HepG2 (cell line): Measurements from ENCODE around the gene MTCH2. TPM values are rescaled to one million over a fixed set of nuclear protein-coding genes. Genes with fewer than 3 reads are reported as not detected.

ENCODE experiments used
- CHD2 ChIP-seq: IDR thresholded peaks from 2 replicates; pipeline ENCODE4 v1.6.1; 2011; ENCODE audit warnings: low read depth, low read length, improper control_type of control experiment
- CHD4 ChIP-seq: fragments of 200-600 bp; sonication (generic); IDR thresholded peaks from 2 replicates; pipeline ENCODE4 v1.7.0; 2017; ENCODE audit warnings: mild to moderate bottlenecking, low read length, borderline replicate concordance
- E2F5 ChIP-seq: sonication (generic); formaldehyde crosslinking; conservative IDR thresholded peaks from 2 replicates; pipeline ENCODE4 v1.4.0; 2020; ENCODE audit warnings: missing genetic modification reagents
- GMEB2 ChIP-seq: IDR thresholded peaks from 2 replicates; pipeline ENCODE4 v1.6.1; 2016; ENCODE audit warnings: missing biosample characterization, missing genetic modification reagents, low read depth
- GPBP1L1 ChIP-seq: sonication (generic); formaldehyde crosslinking; IDR thresholded peaks from 2 replicates; pipeline ENCODE4 v1.5.0; 2020; ENCODE audit warnings: mild to moderate bottlenecking, missing genetic modification reagents
- KDM5B ChIP-seq: sonication (generic); formaldehyde crosslinking; IDR thresholded peaks from 2 replicates; pipeline ENCODE4 v1.4.0; 2020; ENCODE audit warnings: missing genetic modification reagents, mild to moderate bottlenecking, borderline replicate concordance
- MBNL3 ChIP-seq: fragments of 250-450 bp; sonication (Bioruptor Pico); conservative IDR thresholded peaks from 2 replicates; pipeline ENCODE4 v1.8.0; 2022; ENCODE audit warnings: mild to moderate bottlenecking, inconsistent platforms
- MED8 ChIP-seq: sonication (generic); formaldehyde crosslinking; IDR thresholded peaks from 2 replicates; pipeline ENCODE4 v1.8.1; 2023; ENCODE audit warnings: mild to moderate bottlenecking, missing genetic modification reagents; ENCODE audit not compliant: insufficient replicate concordance
- MYC ChIP-seq: sonication (generic); formaldehyde crosslinking; IDR thresholded peaks from 2 replicates; pipeline ENCODE4 v1.9.0; 2021; ENCODE audit warnings: missing genetic modification reagents, borderline replicate concordance
- NKX3-1 ChIP-seq: sonication (generic); formaldehyde crosslinking; IDR thresholded peaks from 2 replicates; pipeline ENCODE4 v1.5.0; 2020; ENCODE audit warnings: missing genetic modification reagents
- PRPF4 ChIP-seq: fragments of 200-400 bp; formaldehyde crosslinking; IDR thresholded peaks from 2 replicates; pipeline ENCODE4 v1.6.1; 2016; ENCODE audit warnings: low read length, low read depth; ENCODE audit not compliant: poor library complexity, severe bottlenecking
- RXRA ChIP-seq: sonication (generic); formaldehyde crosslinking; IDR thresholded peaks from 2 replicates; pipeline ENCODE4 v1.5.1; 2020; ENCODE audit warnings: missing genetic modification reagents
- ZFX ChIP-seq: sonication (generic); formaldehyde crosslinking; IDR thresholded peaks from 2 replicates; pipeline ENCODE4 v1.4.0; 2020; ENCODE audit warnings: mild to moderate bottlenecking, low read depth, missing genetic modification reagents, moderate library complexity
- ZKSCAN8 ChIP-seq: IDR thresholded peaks from 2 replicates; pipeline ENCODE4 v1.6.1; 2016; ENCODE audit warnings: borderline replicate concordance, missing genetic modification reagents, missing compliant biosample characterization
- ZMYM2 ChIP-seq: sonication (generic); formaldehyde crosslinking; IDR thresholded peaks from 2 replicates; pipeline ENCODE4 v1.8.0; 2022; ENCODE audit warnings: mild to moderate bottlenecking, missing genetic modification reagents
- ZNF121 ChIP-seq: sonication (generic); formaldehyde crosslinking; IDR thresholded peaks from 2 replicates; pipeline ENCODE4 v1.5.0; 2020; ENCODE audit warnings: mild to moderate bottlenecking, missing genetic modification reagents
- ZNF343 ChIP-seq: sonication (generic); formaldehyde crosslinking; IDR thresholded peaks from 2 replicates; pipeline ENCODE4 v1.4.0; 2020; ENCODE audit warnings: mild to moderate bottlenecking, missing genetic modification reagents
- ZNF382 ChIP-seq: sonication (generic); formaldehyde crosslinking; IDR thresholded peaks from 2 replicates; pipeline ENCODE4 v1.5.0; 2020; ENCODE audit warnings: missing genetic modification reagents, mild to moderate bottlenecking, borderline replicate concordance
- ZNF383 ChIP-seq: sonication (generic); formaldehyde crosslinking; IDR thresholded peaks from 2 replicates; pipeline ENCODE4 v1.4.0; 2020; ENCODE audit warnings: missing genetic modification reagents, mild to moderate bottlenecking, borderline replicate concordance
- ZNF512B ChIP-seq: sonication (generic); formaldehyde crosslinking; IDR thresholded peaks from 2 replicates; pipeline ENCODE4 v1.5.1; 2020; ENCODE audit warnings: missing genetic modification reagents, mild to moderate bottlenecking, borderline replicate concordance
- ZNF772 ChIP-seq: sonication (generic); formaldehyde crosslinking; IDR thresholded peaks from 2 replicates; pipeline ENCODE4 v1.5.0; 2020; ENCODE audit warnings: mild to moderate bottlenecking, missing genetic modification reagents
- polyA plus RNA-seq, 8 experiments: library from polyadenylated mRNA; depleted of rRNA in 3 of 8; stranded (reverse) in 7 of 8; unstranded in 1 of 8; fragments of >200 nt; fragmentation: Illumina TruSeq in 4 of 8; extraction: Trizol in 4 of 8; gene quantifications; 2 replicates each; pipeline versions ENCODE4 v1.2.1 to v1.2.3, GENCODE V29; 2011 to 2016; ENCODE audit warnings: low read depth in 4 of 8, missing spikeins in 1 of 8, mixed read lengths in 1 of 8; ENCODE audit not compliant: insufficient read depth in 1 of 8
- total RNA-seq, 5 experiments: library from RNA; depleted of rRNA; stranded (reverse); fragments of >200 nt; fragmentation: Illumina TruSeq; extraction: Trizol; gene quantifications; 2 replicates each; pipeline ENCODE4 v1.2.3, GENCODE V29; 2016; ENCODE audit warnings: low read depth in 1 of 5

The MTCH2 gene
- total and polyA plus RNA-seq, 2 of the 13 experiments (the other 11 are each of a cell fraction or from before 2014, with no cell fraction given), result 112 to 272 TPM

GRCh38 chr11:47587723-47588326, 54.5 kb downstream of the MTCH2 start (continued):
- TF ChIP-seq GPBP1L1 (CRISPR knock-in tag), result no peak
- TF ChIP-seq MBNL3 (CRISPR knock-in tag), result no peak
- no peak for TF ChIP-seq NKX3-1
- TF ChIP-seq KDM5B (CRISPR knock-in tag), result peak; percentile 60; the same call in 1 of the 2 replicates
- TF ChIP-seq ZNF772 (CRISPR knock-in tag), result no peak
- no peak for TF ChIP-seq ZMYM2 (CRISPR knock-in tag)
- no peak for TF ChIP-seq ZNF382 (CRISPR knock-in tag)
- no peak for TF ChIP-seq PRPF4
- TF ChIP-seq MYC (CRISPR knock-in tag), result peak; percentile 77; the same call in 1 of the 2 replicates
- TF ChIP-seq E2F5 (CRISPR knock-in tag), result no peak
- no peak for TF ChIP-seq MED8 (CRISPR knock-in tag)
- TF ChIP-seq CHD4, result no peak
- peak; percentile 70 for TF ChIP-seq ZFX (CRISPR knock-in tag)
- TF ChIP-seq ZKSCAN8, result no peak
- TF ChIP-seq CHD2, result no peak
- no peak for TF ChIP-seq GMEB2 (CRISPR knock-in tag)
- no peak for TF ChIP-seq ZNF383 (CRISPR knock-in tag)
- TF ChIP-seq RXRA (CRISPR knock-in tag), result no peak; the same call in 1 of the 2 replicates
- TF ChIP-seq ZNF343 (CRISPR knock-in tag), result no peak
- no peak for TF ChIP-seq ZNF121
- no peak for TF ChIP-seq ZNF512B (CRISPR knock-in tag)
